MCF 10A (cell line): ENCODE results near the gene KCNJ1. TPM values are rescaled to one million over a fixed set of nuclear protein-coding genes. Genes with fewer than 3 reads are reported as not detected.

Experiments
- BruUV-seq: library from RNA; stranded (reverse); fragments of 400-500 nt; replicated peaks from 2 replicates; lab custom pipeline; 2021; lab: Mats Ljungman, UMichigan
- CTCF ChIA-PET: fragments of 300-600 bp; sonication (Branson Sonifier 250); formaldehyde crosslinking; extraction: SDS; loops from one replicate; lab custom pipeline; 2021; ENCODE audit warnings: antibody characterized with exemption, inconsistent platforms; lab: Yijun Ruan, JAX
- POLR2A ChIA-PET: fragments of 300-600, 350-650 bp; sonication (Branson Sonifier 250); formaldehyde crosslinking; extraction: SDS; loops from one replicate; lab custom pipeline; 2020; ENCODE audit warnings: antibody characterized with exemption, inconsistent platforms; lab: Yijun Ruan, JAX
- DNase-seq: peaks from one replicate; pipeline ENCODE4 v3.0.0-alpha.2; 2018; ENCODE audit not compliant: unreplicated experiment
- H3K27ac Mint-ChIP-seq: one replicate; pipeline ENCODE4 v1.8.0; 2022; ENCODE audit warnings: mild to moderate bottlenecking, low read depth, mixed read lengths; ENCODE audit not compliant: unreplicated experiment
- H3K27me3 Mint-ChIP-seq: one replicate; pipeline ENCODE4 v1.8.0; 2022; ENCODE audit warnings: mixed read lengths; ENCODE audit not compliant: insufficient read depth, unreplicated experiment
- H3K36me3 Mint-ChIP-seq: one replicate; pipeline ENCODE4 v1.8.0; 2022; ENCODE audit warnings: mild to moderate bottlenecking, moderate library complexity, mixed read lengths; ENCODE audit not compliant: insufficient read depth, unreplicated experiment
- H3K4me1 Mint-ChIP-seq: one replicate; pipeline ENCODE4 v1.8.0; 2022; ENCODE audit warnings: mixed read lengths; ENCODE audit not compliant: insufficient read depth, unreplicated experiment
- H3K4me3 Mint-ChIP-seq: one replicate; pipeline ENCODE4 v1.8.0; 2022; ENCODE audit warnings: mild to moderate bottlenecking, moderate library complexity, mixed read lengths; ENCODE audit not compliant: unreplicated experiment
- H3K9me3 Mint-ChIP-seq: one replicate; pipeline ENCODE4 v1.8.0; 2022; ENCODE audit warnings: mixed read lengths; ENCODE audit not compliant: unreplicated experiment
- CTCF ChIP-seq: fragments of 200-600 bp; IDR thresholded peaks from one replicate; pipeline ENCODE4 v1.8.0; 2022; ENCODE audit warnings: antibody characterized with exemption, mild to moderate bottlenecking; ENCODE audit not compliant: unreplicated experiment
- intact Hi-C: fragments of 100-400 bp; cut with micrococcal nuclease; formaldehyde crosslinking; loops from 2 replicates; pipeline ENCODE4 v1.14.1; 2022
- total RNA-seq: library from RNA; stranded (reverse); gene quantifications from 2 replicates; pipeline ENCODE4 v1.2.3, GENCODE V29; 2022

KCNJ1 gene
- total RNA-seq, 1 experiment from 2014 or later = not detected

GRCh38 chr11:128827191-128827893 is 39.8 kb downstream of the KCNJ1 start:
- H3K4me3 Mint-ChIP-seq = no peak overlapping the region
- no peak for DNase-seq
- no peak for TF ChIP-seq CTCF
- intact Hi-C loops = loop anchor here (1.0 kb wide), 1 partner anchor 655 kb away; no protein-coding TSS in a partner anchor
- ChIA-PET CTCF (interaction anchor here (0.6 to 8.5 kb wide), 12 partner anchors 15 to 795 kb away, joined by 3 to 137 read pairs (median 4); no protein-coding TSS in a partner anchor), POLR2A (interaction anchor here (0.6 to 1.0 kb wide), 2 partner anchors 302 to 542 kb away, joined by 3 read pairs; no protein-coding TSS in a partner anchor)
- H3K36me3 Mint-ChIP-seq = no peaks in the 10 kb centered on the region
- H3K27ac Mint-ChIP-seq = no peak overlapping the region
- H3K27me3 Mint-ChIP-seq = no peaks in the 10 kb centered on the region
- no TSS peak for BruUV-seq
- no peaks in the 10 kb centered on the region for H3K9me3 Mint-ChIP-seq
- H3K4me1 Mint-ChIP-seq = peaks cover 6% of the 10 kb centered on the region

DNA sequence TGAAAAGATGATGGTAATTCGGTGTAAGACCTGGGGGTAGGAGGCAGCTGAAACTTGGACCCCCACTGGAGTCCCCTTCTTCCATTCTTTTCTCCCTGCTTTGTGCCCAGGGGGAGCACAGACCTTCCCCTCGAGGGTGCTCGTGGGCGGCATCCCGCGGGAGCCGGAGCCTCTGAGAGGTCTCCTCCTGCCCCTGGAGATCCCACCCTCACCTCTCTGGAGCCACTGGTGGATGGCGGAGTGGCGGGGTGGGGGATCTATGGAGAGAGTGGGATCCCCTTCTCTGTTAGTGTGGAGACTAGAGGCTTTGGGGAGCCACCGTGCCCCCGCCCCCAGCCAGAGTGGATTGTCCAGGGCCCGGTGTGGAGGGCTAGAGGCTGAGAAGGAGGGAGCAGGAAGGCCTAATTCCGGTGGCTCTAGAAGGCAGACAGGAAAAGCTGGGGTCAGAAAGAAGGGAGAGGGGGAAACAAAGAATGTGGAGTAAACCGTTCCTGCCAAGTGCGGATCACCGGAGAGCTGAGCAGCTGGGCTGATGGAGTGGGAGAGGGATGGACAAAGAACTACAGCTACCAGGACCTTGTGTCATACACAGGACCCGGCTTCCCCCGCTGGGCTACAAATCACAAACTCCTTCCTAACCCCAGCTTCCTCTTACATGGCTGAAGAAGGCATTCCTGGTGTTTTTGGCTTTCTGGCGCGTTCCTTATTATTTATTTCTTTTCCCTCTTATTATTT is 41.9 kb downstream of the KCNJ1 start:
- CTCF ChIA-PET = interaction anchor here (0.8 to 8.5 kb wide), 3 partner anchors 195 to 666 kb away, joined by 4 to 137 read pairs (median 6); no protein-coding TSS in a partner anchor
- POLR2A ChIA-PET = no interaction called here
- intact Hi-C loops = no loop called here

DNA sequence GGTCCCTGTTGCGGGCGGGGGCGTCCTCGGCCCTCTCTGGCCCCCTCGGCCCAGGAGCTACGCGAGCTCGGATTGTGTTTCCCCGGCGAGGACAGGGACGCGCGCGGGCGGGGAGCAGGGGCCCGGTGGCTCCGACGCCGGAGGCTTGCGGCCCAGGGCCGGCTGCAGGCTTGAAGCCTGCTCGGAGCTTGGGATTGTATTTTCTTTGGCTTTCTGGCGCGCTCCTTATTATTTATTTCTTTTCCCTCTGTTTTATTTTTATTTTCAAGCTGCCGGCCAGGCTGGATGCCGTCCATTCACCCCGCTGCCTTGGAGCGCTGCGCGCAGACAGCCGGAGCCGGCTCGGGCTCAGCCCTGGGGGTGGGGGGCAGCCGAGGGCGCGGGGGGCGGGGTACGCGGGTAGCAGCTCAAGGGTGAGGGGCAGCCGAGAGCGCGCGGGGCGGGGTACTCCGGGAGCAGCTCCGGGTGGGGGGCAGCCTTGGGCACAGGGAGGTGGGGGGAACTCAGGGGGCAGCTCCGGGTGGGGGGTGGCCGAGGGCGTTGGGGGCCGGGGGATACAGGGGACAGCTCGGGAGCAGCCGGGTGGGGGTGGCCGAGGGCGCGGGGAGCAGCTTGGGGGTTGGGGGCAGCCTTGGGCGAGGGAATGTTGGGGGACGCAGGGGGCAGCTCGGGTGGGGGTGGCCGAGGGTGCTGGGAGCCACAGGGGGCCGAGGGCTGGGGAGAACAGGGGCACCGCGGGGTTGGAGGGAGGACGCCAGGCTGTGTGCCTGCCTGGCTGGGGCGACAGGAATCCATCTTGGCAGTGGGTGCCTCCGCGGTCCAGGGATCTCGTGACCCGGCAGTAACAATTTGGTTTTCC is 42.7 kb downstream of the KCNJ1 start:
- Mint-ChIP-seq H3K27me3 (no peaks in the 10 kb centered on the region), H3K9me3 (no peaks in the 10 kb centered on the region), H3K27ac (no peak overlapping the region), H3K4me1 (no peaks in the 10 kb centered on the region), H3K36me3 (no peaks in the 10 kb centered on the region), H3K4me3 (no peak overlapping the region)
- ChIA-PET CTCF (interaction anchor here (0.6 to 0.9 kb wide), 3 partner anchors 194 to 229 kb away, joined by 3 read pairs; no protein-coding TSS in a partner anchor), POLR2A (no interaction called here)
- TF ChIP-seq CTCF = no peak
- no TSS peak for BruUV-seq
- intact Hi-C loops = no loop called here
- DNase-seq = no peak

More for the DNA sequence above, 41.9 kb downstream of the KCNJ1 start:
- Mint-ChIP-seq H3K36me3 (no peaks in the 10 kb centered on the region), H3K4me1 (no peaks in the 10 kb centered on the region), H3K27me3 (no peaks in the 10 kb centered on the region), H3K4me3 (no peak overlapping the region), H3K9me3 (no peaks in the 10 kb centered on the region), H3K27ac (no peak overlapping the region)
- no peak for DNase-seq
- TF ChIP-seq CTCF = no peak
- no TSS peak for BruUV-seq
